A673 (cell line): ENCODE results near the gene SPIRE2.
A peak's percentile ranks its signal among the peaks of the same experiment; 100 is the strongest.

ENCODE experiments used
- EZH2 ChIP-seq: fragments of 200-600 bp; sonication (generic); IDR thresholded peaks from 2 replicates; pipeline ENCODE4 v1.6.1; 2017; ENCODE audit warnings: borderline replicate concordance, low read depth, mild to moderate bottlenecking, mixed read lengths, antibody characterized with exemption, low read length; ENCODE audit not compliant: poor library complexity, severe bottlenecking
- TF ChIP-seq, protein P1 (sequence below): fragments of 300-800, 200-600 bp; sonication (generic); conservative IDR thresholded peaks from 2 replicates; pipeline ENCODE4 v1.5.1; 2017; ENCODE audit warnings: low read depth, mild to moderate bottlenecking, antibody characterized with exemption, low read length, moderate library complexity, mixed read lengths

DNA sequence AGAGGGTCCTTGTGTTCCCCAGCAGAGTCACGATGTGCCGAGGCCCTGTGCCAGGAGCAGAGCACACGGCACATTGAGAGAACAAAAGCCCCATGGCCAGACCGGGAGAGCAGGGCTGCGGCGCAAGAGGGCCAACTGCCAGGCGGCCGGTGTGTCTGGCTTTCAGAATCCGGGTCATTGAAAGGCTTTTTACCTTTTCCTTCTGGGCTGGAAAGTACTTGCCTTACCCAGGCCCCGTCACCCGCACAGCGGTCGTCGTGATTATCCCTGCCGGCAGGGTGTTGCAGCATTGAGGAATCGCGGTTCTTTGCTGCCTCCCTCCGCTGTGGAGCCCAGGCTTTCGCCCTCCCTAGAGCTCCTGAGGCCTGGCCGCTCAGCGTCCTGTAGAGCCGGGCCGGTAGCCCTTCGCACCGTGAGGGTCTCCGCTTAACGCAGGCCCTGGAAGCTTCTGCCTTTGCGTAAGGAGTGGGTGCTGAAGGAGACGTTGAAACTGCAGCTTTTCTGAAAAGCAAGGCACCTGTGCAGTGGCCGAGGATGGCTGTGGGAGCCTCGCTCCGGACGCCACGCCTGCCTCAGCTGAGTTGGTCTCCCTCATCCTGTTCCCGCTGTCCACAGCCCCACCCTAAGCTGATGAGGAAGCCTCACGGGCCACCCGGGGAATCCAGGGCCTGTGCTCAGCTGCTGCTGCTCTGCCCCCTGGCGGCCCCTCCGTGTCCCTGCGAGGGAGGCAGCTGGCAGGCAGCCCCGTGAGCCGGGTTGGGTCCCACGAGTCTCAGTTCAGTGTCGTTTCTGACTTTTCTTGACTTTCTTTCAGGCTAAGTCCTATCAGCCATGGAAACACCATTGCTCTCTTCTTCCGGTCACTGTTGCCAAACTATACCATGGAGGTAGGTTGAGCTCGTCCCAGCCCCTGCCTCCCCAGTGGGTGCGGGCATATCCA is 81.8 kb downstream of the SPIRE2 start:
- TF ChIP-seq, protein P1, sequence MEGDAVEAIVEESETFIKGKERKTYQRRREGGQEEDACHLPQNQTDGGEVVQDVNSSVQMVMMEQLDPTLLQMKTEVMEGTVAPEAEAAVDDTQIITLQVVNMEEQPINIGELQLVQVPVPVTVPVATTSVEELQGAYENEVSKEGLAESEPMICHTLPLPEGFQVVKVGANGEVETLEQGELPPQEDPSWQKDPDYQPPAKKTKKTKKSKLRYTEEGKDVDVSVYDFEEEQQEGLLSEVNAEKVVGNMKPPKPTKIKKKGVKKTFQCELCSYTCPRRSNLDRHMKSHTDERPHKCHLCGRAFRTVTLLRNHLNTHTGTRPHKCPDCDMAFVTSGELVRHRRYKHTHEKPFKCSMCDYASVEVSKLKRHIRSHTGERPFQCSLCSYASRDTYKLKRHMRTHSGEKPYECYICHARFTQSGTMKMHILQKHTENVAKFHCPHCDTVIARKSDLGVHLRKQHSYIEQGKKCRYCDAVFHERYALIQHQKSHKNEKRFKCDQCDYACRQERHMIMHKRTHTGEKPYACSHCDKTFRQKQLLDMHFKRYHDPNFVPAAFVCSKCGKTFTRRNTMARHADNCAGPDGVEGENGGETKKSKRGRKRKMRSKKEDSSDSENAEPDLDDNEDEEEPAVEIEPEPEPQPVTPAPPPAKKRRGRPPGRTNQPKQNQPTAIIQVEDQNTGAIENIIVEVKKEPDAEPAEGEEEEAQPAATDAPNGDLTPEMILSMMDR: peak; percentile 97
- TF ChIP-seq EZH2: no peak
